ENCODE measurements around the gene MFGE8.
"Not testable (repeated sequence)": the region's sequence is repeated elsewhere in the genome, so short reads cannot be mapped to it uniquely, and the experiment has no call there.

Gene MFGE8

DNA sequence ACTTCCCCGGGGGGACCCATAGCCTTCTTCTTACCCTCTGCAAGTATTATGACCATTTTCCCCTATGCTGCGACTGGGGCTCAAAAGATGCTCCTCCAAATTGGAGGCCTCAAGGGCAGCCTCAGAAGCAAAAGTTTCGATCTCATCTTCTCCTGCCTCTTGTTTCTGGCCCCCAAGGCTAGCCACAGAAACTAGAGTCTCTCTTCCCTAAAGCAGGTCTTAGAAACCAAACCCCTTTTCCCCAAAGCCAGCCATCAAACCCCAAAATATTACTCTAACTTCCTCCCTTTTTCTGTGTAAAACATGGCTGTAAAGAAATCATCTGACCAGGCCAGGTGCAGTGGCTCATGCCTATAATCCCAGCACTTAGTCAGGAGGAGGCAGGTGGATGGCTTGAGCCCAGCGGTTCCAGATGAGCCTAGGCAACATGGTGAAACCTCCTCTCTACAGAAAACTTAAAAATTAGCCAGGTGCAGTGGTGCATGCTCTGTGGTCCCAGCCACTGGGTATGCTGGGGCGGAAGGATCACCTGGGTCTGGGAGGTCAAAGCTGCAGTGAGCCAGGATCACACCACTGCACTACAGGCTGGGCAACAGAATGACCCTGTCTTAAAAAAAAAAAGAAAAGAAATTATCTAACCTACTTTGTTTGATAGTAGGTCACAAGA lies 36.7 kb upstream of the MFGE8 start:
- TF ChIP-seq, protein P1, sequence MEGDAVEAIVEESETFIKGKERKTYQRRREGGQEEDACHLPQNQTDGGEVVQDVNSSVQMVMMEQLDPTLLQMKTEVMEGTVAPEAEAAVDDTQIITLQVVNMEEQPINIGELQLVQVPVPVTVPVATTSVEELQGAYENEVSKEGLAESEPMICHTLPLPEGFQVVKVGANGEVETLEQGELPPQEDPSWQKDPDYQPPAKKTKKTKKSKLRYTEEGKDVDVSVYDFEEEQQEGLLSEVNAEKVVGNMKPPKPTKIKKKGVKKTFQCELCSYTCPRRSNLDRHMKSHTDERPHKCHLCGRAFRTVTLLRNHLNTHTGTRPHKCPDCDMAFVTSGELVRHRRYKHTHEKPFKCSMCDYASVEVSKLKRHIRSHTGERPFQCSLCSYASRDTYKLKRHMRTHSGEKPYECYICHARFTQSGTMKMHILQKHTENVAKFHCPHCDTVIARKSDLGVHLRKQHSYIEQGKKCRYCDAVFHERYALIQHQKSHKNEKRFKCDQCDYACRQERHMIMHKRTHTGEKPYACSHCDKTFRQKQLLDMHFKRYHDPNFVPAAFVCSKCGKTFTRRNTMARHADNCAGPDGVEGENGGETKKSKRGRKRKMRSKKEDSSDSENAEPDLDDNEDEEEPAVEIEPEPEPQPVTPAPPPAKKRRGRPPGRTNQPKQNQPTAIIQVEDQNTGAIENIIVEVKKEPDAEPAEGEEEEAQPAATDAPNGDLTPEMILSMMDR (IDR thresholded peaks at IDR 0.05; ENCODE audit: low read depth, low read length, missing control alignments), result no peak
- DNase-seq (ENCODE audit: extremely low read depth, low read depth), result no peak
- H3K4me3 ChIP-seq (replicated peaks; ENCODE audit: low read depth, low read length), result no peak overlapping the region

DNA sequence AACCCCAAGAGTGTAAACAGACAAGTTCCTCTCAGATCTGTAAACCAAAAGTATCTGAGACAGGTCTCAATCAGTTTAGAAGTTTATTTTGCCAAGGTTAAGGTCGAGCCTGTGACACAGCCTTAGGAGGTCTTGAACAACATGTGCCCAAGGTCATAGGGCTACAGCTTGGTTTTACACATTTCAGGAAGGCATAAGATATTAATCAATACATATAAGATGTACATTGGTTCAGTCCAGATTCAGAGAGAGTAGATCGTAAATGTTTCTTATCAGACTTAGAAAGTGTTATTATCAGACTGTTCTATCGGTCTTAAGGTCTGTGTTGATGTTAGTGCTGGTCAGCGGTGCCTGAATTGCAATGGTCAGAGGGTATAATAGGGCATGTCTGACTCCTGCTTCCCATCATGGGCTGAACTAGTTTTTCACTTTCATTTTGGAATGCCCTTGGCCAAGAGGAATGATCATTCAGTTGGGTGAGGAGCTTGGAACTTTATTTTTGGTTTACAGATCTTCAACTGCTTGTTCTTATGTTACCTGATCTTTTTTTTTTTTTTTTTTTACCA lies 27.0 kb upstream of the MFGE8 start:
- TF ChIP-seq, protein P1 (IDR thresholded peaks at IDR 0.05; ENCODE audit: low read depth, low read length, missing control alignments), result no peak
- DNase-seq (ENCODE audit: extremely low read depth, low read depth), result no peak
- no peak overlapping the region for H3K4me3 ChIP-seq (replicated peaks; ENCODE audit: low read depth, low read length)

DNA sequence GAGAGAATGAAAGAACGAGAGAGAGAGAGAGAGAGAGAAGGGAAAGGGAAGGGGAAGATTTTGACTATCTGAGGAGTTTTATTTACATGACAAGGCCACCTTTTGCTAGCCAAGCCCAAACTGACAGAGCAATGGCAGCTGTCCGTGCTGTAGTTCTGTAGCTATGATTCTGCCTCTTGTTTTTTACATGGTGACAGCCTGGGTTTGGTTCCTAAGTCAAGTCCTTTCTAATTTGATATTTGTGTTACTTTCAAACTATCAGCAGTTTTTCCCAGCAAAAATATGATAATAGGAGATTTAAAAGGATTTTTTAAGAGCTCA lies 26.3 kb upstream of the MFGE8 start:
- TF ChIP-seq, protein P1 (IDR thresholded peaks at IDR 0.05; ENCODE audit: low read depth, low read length, missing control alignments), result no peak
- H3K4me3 ChIP-seq (replicated peaks; ENCODE audit: low read depth, low read length), result no peak overlapping the region
- DNase-seq (ENCODE audit: extremely low read depth, low read depth), result no peak

DNA sequence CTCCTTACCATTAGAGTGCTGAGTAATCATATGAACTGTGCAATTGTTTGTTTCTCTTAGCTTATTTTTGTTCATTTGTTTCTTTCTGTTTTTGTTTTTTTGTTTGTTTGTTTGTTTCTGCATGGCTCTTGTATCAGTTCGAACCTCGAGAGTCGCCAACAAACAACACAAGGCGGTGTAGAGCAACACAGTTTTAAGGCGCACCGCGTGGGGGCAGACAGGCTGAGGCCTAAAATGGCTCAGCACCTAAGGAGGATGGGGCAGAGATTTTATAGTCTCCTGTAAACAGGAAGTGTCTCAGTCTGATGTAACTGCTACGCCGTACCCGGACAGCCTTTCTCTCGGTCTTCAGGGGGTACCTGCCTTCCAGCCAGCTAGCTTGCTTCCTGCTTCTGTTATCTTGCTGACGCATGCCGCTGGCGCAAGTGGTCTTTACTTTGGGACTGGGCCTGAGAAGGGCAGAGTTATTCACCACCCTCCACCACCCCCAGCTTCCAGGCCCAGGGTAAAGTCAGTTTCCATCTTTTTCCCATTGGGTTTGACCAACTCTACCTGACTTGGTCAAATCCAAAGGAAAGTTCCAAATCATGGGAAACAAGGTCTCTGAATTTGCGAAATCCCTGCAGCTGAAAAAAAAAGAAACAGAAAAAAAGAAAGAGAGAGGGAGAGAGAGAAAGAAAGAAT lies 25.8 kb upstream of the MFGE8 start:
- no peak overlapping the region for H3K4me3 ChIP-seq (replicated peaks; ENCODE audit: low read depth, low read length)
- TF ChIP-seq, protein P1 (IDR thresholded peaks at IDR 0.05; ENCODE audit: low read depth, low read length, missing control alignments), result no peak
- DNase-seq (ENCODE audit: extremely low read depth, low read depth), result no peak

DNA sequence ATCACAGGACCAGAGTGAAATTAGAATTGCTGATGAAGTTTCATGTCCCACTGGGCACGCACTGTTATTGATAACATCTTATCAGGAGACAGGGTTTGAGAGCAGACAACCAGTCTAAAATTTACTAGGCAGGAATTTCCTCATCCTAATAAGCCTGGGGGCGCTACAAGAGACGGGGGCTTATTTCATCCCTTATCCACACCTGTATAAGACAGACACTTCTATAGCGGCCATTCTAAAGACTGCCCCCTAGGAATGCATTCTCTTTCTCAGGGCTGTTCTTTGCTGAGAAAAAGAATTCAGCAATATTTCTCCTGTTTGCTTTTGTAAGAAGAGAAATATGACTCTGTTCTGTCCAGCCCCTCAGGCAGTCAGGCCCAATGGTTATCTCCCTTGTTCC lies 21.3 kb upstream of the MFGE8 start:
- H3K4me3 ChIP-seq (replicated peaks; ENCODE audit: low read depth, low read length); DNase-seq (ENCODE audit: extremely low read depth, low read depth): not testable (repeated sequence)

DNA sequence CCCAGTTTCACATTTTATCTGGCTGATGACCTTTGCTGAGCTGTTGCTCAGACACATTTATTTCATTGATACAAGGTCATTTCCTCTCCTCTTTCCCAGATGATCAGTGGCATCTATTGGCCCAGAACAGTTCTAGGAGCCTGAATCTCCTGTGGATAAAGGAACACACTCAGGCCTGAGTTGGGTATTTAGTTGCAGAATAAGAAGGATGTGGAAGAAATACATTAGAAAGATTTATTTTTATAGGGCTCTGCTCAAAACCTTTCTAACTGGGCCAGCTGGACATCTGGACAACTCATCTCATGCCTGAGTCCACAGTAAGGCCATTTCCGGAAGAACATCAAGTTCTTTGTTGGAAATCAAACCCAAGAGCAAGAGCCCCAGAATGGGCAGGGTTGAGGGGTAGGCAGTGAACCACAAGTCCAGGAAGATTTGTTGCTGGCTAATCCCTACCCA lies 19.7 kb upstream of the MFGE8 start:
- TF ChIP-seq, protein P1 (IDR thresholded peaks at IDR 0.05; ENCODE audit: low read depth, low read length, missing control alignments), result no peak
- DNase-seq (ENCODE audit: extremely low read depth, low read depth), result no peak
- no peak overlapping the region for H3K4me3 ChIP-seq (replicated peaks; ENCODE audit: low read depth, low read length)

DNA sequence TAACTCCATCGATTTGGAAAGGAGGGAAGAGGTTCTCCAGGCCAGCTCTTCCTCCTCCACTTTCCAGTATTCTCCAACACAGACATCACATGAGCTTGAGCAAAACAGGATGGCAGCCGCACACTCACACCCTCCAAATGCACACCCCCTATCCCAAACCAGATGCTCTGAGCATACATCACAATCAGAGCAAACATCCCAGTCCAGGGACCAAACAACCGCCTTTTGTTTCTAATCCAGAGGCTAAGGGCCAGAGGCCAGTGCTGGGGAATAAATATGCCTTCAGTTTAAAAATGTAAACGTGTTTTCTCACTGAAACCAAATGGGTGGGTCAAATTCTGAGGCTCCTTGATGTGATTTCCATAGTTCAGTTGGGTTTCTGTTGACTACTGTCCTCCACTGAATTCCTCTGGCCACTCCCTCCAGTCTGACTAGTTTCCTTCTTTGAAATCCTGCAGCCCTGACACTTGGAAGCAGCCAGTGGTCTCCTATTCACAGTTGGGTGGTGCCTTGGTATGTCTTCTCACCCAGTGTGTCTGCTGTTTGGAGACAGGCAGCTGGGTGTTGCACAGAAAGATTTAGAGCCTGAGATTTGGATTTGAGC lies 19.2 kb upstream of the MFGE8 start:
- H3K4me3 ChIP-seq (replicated peaks; ENCODE audit: low read depth, low read length), result no peak overlapping the region
- TF ChIP-seq, protein P1 (IDR thresholded peaks at IDR 0.05; ENCODE audit: low read depth, low read length, missing control alignments), result no peak
- no peak for DNase-seq (ENCODE audit: extremely low read depth, low read depth)

Measured in HFF-Myc (cell line).